BLaER1 (cell line): ENCODE data around the gene PUSL1.

Experiments used
- H3K27ac ChIP-seq: shearing (Covaris generic); formaldehyde crosslinking; 2 replicates; pipeline ENCODE4 v1.8.1; 2022
- H3K27me3 ChIP-seq: shearing (Covaris generic); formaldehyde crosslinking; 2 replicates; pipeline ENCODE4 v1.8.1; 2022
- H3K36me3 ChIP-seq: shearing (Covaris generic); formaldehyde crosslinking; 2 replicates; pipeline ENCODE4 v1.8.1; 2022
- H3K4me1 ChIP-seq: shearing (Covaris generic); formaldehyde crosslinking; 2 replicates; pipeline ENCODE4 v1.8.1; 2022
- H3K4me2 ChIP-seq: shearing (Covaris generic); formaldehyde crosslinking; 2 replicates; pipeline ENCODE4 v1.8.1; 2022
- H3K4me3 ChIP-seq: shearing (Covaris generic); formaldehyde crosslinking; 2 replicates; pipeline ENCODE4 v1.8.1; 2022
- H3K9ac ChIP-seq: shearing (Covaris generic); formaldehyde crosslinking; 2 replicates; pipeline ENCODE4 v1.8.1; 2022
- H3K9me3 ChIP-seq: shearing (Covaris generic); formaldehyde crosslinking; 2 replicates; pipeline ENCODE4 v1.8.1; 2022
- H4K20me1 ChIP-seq: shearing (Covaris generic); formaldehyde crosslinking; 2 replicates; pipeline ENCODE4 v1.8.1; 2022
- Cebpa-rat ChIP-seq: shearing (Covaris generic); IDR thresholded peaks from 2 replicates; pipeline ENCODE4 v1.8.1; 2022

The PUSL1 gene

GRCh38 chr1:1349256-1350012, 41.0 kb downstream of the PUSL1 start, which contains the start of gene DVL1:
Gene DVL1 (minus strand): TSS chr1:1349418. CDS start chr1:1349065, 353 bp downstream.
- Histone ChIP-seq H4K20me1 (peaks cover 73% of the 10 kb centered on the region), H3K4me1 (peaks cover 73% of the 10 kb centered on the region)

GRCh38 chr1:1351511-1352427, 43.4 kb downstream of the PUSL1 start:
- Histone ChIP-seq H3K9ac (no peak overlapping the region), H3K4me3 (no peak overlapping the region; the same call in 1 of the 2 replicates), H3K4me2 (peak overlapping the region; percentile 81), H3K9me3 (no peaks in the 10 kb centered on the region), H3K27me3 (peaks cover 37% of the 10 kb centered on the region), H3K36me3 (no peaks in the 10 kb centered on the region), H3K4me1 (peaks cover 55% of the 10 kb centered on the region), H3K27ac (no peak overlapping the region), H4K20me1 (peaks cover 52% of the 10 kb centered on the region)
- TF ChIP-seq Cebpa-rat: no peak

More at GRCh38 chr1:1349256-1350012, 41.0 kb downstream of the PUSL1 start, which contains the start of gene DVL1:
- Histone ChIP-seq H3K9me3 (no peaks in the 10 kb centered on the region), H3K9ac (peak within 1 kb of the TSS; percentile 93), H3K4me3 (peak within 1 kb of the TSS; percentile 95), H3K36me3 (no peaks in the 10 kb centered on the region), H3K27ac (peak within 1 kb of the TSS; percentile 95), H3K27me3 (peaks cover 26% of the 10 kb centered on the region), H3K4me2 (peak within 1 kb of the TSS; percentile 99)
- no peak for TF ChIP-seq Cebpa-rat

- no peaks in the 10 kb centered on the region for H3K9me3 ChIP-seq
- TF ChIP-seq Cebpa-rat: no peak
- H3K27me3 ChIP-seq: peaks cover 37% of the 10 kb centered on the region
- H3K4me3 ChIP-seq: peak overlapping the region; percentile 4; the same call in 1 of the 2 replicates
- H3K9ac ChIP-seq: no peak overlapping the region
- H4K20me1 ChIP-seq: peaks cover 41% of the 10 kb centered on the region
- H3K36me3 ChIP-seq: no peaks in the 10 kb centered on the region
- H3K4me1 ChIP-seq: peaks cover 55% of the 10 kb centered on the region
- no peak overlapping the region for H3K27ac ChIP-seq
- peak overlapping the region; percentile 81 for H3K4me2 ChIP-seq
Measured at GRCh38 chr1:1352786-1353388, 44.5 kb downstream of the PUSL1 start.

GRCh38 chr1:1353389-1354151, 45.2 kb downstream of the PUSL1 start:
- H3K9me3 ChIP-seq: no peaks in the 10 kb centered on the region
- H3K4me2 ChIP-seq: peak overlapping the region; percentile 81

GRCh38 chr1:1354271-1355247, 46.2 kb downstream of the PUSL1 start:
- Histone ChIP-seq H3K4me1 (peaks cover 65% of the 10 kb centered on the region), H3K4me2 (peak overlapping the region; percentile 81), H3K9ac (no peak overlapping the region), H3K27ac (no peak overlapping the region), H3K9me3 (no peaks in the 10 kb centered on the region), H3K4me3 (peak overlapping the region; percentile 45), H3K36me3 (no peaks in the 10 kb centered on the region), H3K27me3 (peaks cover 37% of the 10 kb centered on the region), H4K20me1 (peaks cover 31% of the 10 kb centered on the region)
- no peak for TF ChIP-seq Cebpa-rat

More at GRCh38 chr1:1353389-1354151, 45.2 kb downstream of the PUSL1 start:
- Histone ChIP-seq H3K27ac (no peak overlapping the region), H3K9ac (no peak overlapping the region), H3K4me3 (peak overlapping the region; percentile 45; the same call in 1 of the 2 replicates), H4K20me1 (peaks cover 34% of the 10 kb centered on the region), H3K27me3 (peaks cover 37% of the 10 kb centered on the region), H3K36me3 (no peaks in the 10 kb centered on the region), H3K4me1 (peaks cover 56% of the 10 kb centered on the region)
- TF ChIP-seq Cebpa-rat: no peak

GRCh38 chr1:1355416-1355815, 47.0 kb downstream of the PUSL1 start:
- no peak overlapping the region for H3K4me2 ChIP-seq
- peaks cover 71% of the 10 kb centered on the region for H3K4me1 ChIP-seq
- no peak for TF ChIP-seq Cebpa-rat
- H4K20me1 ChIP-seq: peaks cover 31% of the 10 kb centered on the region
- H3K9me3 ChIP-seq: no peaks in the 10 kb centered on the region
- H3K27ac ChIP-seq: no peak overlapping the region
- no peak overlapping the region for H3K9ac ChIP-seq
- no peaks in the 10 kb centered on the region for H3K36me3 ChIP-seq
- H3K4me3 ChIP-seq: no peak overlapping the region
- H3K27me3 ChIP-seq: peaks cover 37% of the 10 kb centered on the region

- H3K36me3 ChIP-seq: no peaks in the 10 kb centered on the region
- H4K20me1 ChIP-seq: peaks cover 31% of the 10 kb centered on the region
- H3K27ac ChIP-seq: no peak overlapping the region
- peaks cover 37% of the 10 kb centered on the region for H3K27me3 ChIP-seq
- no peaks in the 10 kb centered on the region for H3K9me3 ChIP-seq
- peaks cover 70% of the 10 kb centered on the region for H3K4me1 ChIP-seq
- H3K4me3 ChIP-seq: no peak overlapping the region
- no peak overlapping the region for H3K4me2 ChIP-seq
- TF ChIP-seq Cebpa-rat: no peak
- no peak overlapping the region for H3K9ac ChIP-seq
Measured at GRCh38 chr1:1356166-1356795, 47.9 kb downstream of the PUSL1 start.
